Liver (tissue), 9 donors: ENCODE data around the gene PDK2. TPM values are rescaled to one million over a fixed set of nuclear protein-coding genes. Genes with fewer than 3 reads are reported as not detected.

Source experiments
- DNase-seq: peaks from one replicate; pipeline ENCODE4 v3.0.0-alpha.2; 2017; ENCODE audit warnings: low spot score
- H3K27ac ChIP-seq, 2 donors: one replicate each; pipeline ENCODE4 v1.7.0; 2013; ENCODE audit warnings: inconsistent platforms in 2 of 2, low read length in 2 of 2, control low read depth in 1 of 2, low read depth in 1 of 2, mild to moderate bottlenecking in 1 of 2
- H3K27me3 ChIP-seq, 4 donors: one replicate each; pipeline versions ENCODE4 v1.6.1 to v1.7.0; 2013; ENCODE audit warnings: low read length in 3 of 4, inconsistent platforms in 1 of 4, mild to moderate bottlenecking in 1 of 4, moderate library complexity in 1 of 4; ENCODE audit not compliant: control insufficient read depth in 4 of 4, insufficient read depth in 4 of 4
- H3K36me3 ChIP-seq, 4 donors: one replicate each; pipeline versions ENCODE4 v1.6.1 to v1.7.0; 2013; ENCODE audit warnings: low read length in 3 of 4, mild to moderate bottlenecking in 3 of 4, low read depth in 1 of 4, moderate library complexity in 1 of 4; ENCODE audit not compliant: control insufficient read depth in 4 of 4, insufficient read depth in 3 of 4
- H3K4me1 ChIP-seq, 4 donors: one replicate each; pipeline versions ENCODE4 v1.6.1 to v1.7.0; 2013; ENCODE audit warnings: low read length in 3 of 4, mild to moderate bottlenecking in 3 of 4, moderate library complexity in 1 of 4; ENCODE audit not compliant: control insufficient read depth in 4 of 4, insufficient read depth in 4 of 4
- H3K4me3 ChIP-seq, 3 donors: one replicate each; pipeline versions ENCODE4 v1.6.1 to v1.7.0; 2013; ENCODE audit warnings: low read length in 3 of 3, control low read depth in 1 of 3, low read depth in 1 of 3, mild to moderate bottlenecking in 1 of 3
- H3K9ac ChIP-seq, 2 donors: one replicate each; pipeline ENCODE4 v1.7.0; 2013; ENCODE audit warnings: low read length in 2 of 2, mild to moderate bottlenecking in 2 of 2, moderate library complexity in 2 of 2, control low read depth in 1 of 2, low read depth in 1 of 2
- H3K9me3 ChIP-seq, 4 donors: one replicate each; pipeline versions ENCODE4 v1.6.1 to v1.7.0; 2013; ENCODE audit warnings: low read length in 3 of 4; ENCODE audit not compliant: control insufficient read depth in 4 of 4
- ATF3 ChIP-seq: IDR thresholded peaks from 2 replicates; pipeline ENCODE4 v1.6.1; 2016; ENCODE audit warnings: antibody characterized with exemption
- EGR1 ChIP-seq, 2 donors: IDR thresholded peaks; 2 replicates each; pipeline ENCODE4 v1.6.1; 2016 to 2018; ENCODE audit warnings: antibody characterized with exemption in 2 of 2, low read depth in 2 of 2
- FOXA1 ChIP-seq: IDR thresholded peaks from 2 replicates; pipeline ENCODE4 v1.6.1; 2016; ENCODE audit warnings: antibody characterized with exemption
- GABPA ChIP-seq, 2 donors: IDR thresholded peaks in 1 of 2; conservative IDR thresholded peaks in 1 of 2; 2 replicates each; pipeline ENCODE4 v1.6.1; 2016; ENCODE audit warnings: antibody characterized with exemption in 2 of 2, mild to moderate bottlenecking in 1 of 2, moderate library complexity in 1 of 2
- HNF4G ChIP-seq: IDR thresholded peaks from 2 replicates; pipeline ENCODE4 v1.6.1; 2016; ENCODE audit warnings: antibody characterized with exemption
- JUND ChIP-seq, 2 donors: IDR thresholded peaks; 2 replicates each; pipeline ENCODE4 v1.6.1; 2016; ENCODE audit warnings: antibody characterized with exemption in 2 of 2
- MAX ChIP-seq: IDR thresholded peaks from 2 replicates; pipeline ENCODE4 v1.6.1; 2016; ENCODE audit warnings: antibody characterized with exemption
- NR2F2 ChIP-seq: IDR thresholded peaks from 2 replicates; pipeline ENCODE4 v1.6.1; 2016; ENCODE audit warnings: antibody characterized with exemption
- RAD21 ChIP-seq, 2 donors: IDR thresholded peaks; 2 replicates each; pipeline ENCODE4 v1.6.1; 2016; ENCODE audit warnings: antibody characterized with exemption in 2 of 2, mild to moderate bottlenecking in 2 of 2
- RXRA ChIP-seq, 2 donors: IDR thresholded peaks; 2 replicates each; pipeline ENCODE4 v1.6.1; 2017 to 2018; ENCODE audit warnings: antibody characterized with exemption in 2 of 2, mild to moderate bottlenecking in 1 of 2
- SP1 ChIP-seq: IDR thresholded peaks from 2 replicates; pipeline ENCODE4 v1.6.1; 2018; ENCODE audit warnings: antibody characterized with exemption, mild to moderate bottlenecking
- TAF1 ChIP-seq: conservative IDR thresholded peaks from 2 replicates; pipeline ENCODE4 v1.6.1; 2016; ENCODE audit warnings: antibody characterized with exemption, mild to moderate bottlenecking
- YY1 ChIP-seq: IDR thresholded peaks from 2 replicates; pipeline ENCODE4 v1.6.1; 2016; ENCODE audit warnings: antibody characterized with exemption, mild to moderate bottlenecking
- WGBS: extraction: QIAGEN DNeasy Blood & Tissue Kit; methylation state at CpG from one replicate; pipeline ENCODE4 v1.1.7; 2013; 5-methylcytosine and 5-hydroxymethylcytosine counted together
- polyA plus RNA-seq, 2 donors: library from polyadenylated mRNA; stranded (reverse) in 1 of 2; unstranded in 1 of 2; fragments of 200-250 nt in 1 of 2; fragments of >200 nt in 1 of 2; fragmentation: Nextera tagmentation in 1 of 2; extraction: Ambion mirVana in 1 of 2; gene quantifications; one replicate each; pipeline versions ENCODE4 v1.2.1 to v1.2.3, GENCODE V29; 2013 to 2015
- total RNA-seq, 2 donors: library from RNA; depleted of rRNA; stranded (reverse); fragments of >200 nt; gene quantifications; one replicate each; pipeline ENCODE4 v1.2.3, GENCODE V29; 2014
- TF ChIP-seq, protein P1 (sequence below): fragments of 150-350 bp; IDR thresholded peaks from 2 replicates; pipeline ENCODE4 v1.5.1; 2017; ENCODE audit warnings: improper control_type of control experiment, low read depth, low read length; ENCODE audit not compliant: missing input control
- donor health status: healthy.
- donor health status: healthy.
- donor health status: healthy.
- donor health status: healthy.
- donor health status: healthy.

Gene PDK2
- total and polyA plus RNA-seq, 4 donors = 8.6 to 36.6 (median 28.5) TPM

DNA sequence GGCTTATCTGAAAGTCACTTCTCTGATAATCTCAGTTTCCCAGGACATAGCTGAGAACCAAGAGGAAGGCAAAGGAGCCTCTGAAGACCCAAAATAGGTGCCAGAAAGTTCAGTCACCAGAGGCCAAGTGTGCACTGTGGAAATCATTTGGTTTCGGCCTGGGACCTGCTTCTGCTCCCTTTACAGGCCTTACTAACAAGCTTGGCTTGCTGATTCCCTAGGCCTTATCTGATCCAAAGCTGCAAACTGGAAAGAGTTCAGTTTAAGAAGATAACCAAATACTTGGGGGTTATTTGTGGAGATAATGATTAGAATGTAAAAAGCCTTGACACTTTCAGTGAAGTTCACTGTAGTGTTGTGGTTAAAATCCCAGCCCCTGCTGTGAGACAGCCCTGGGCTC lies 22.2 kb upstream of the PDK2 start (continued):
- no peak for TF ChIP-seq RXRA (IDR thresholded peaks at IDR 0.05)
- TF ChIP-seq YY1 = no peak
- no peak for TF ChIP-seq TAF1
- no peak for TF ChIP-seq NR2F2
- no peak for TF ChIP-seq EGR1 (IDR thresholded peaks at IDR 0.05; ENCODE audit: low read depth in 2 of 2)
- no peak for TF ChIP-seq GABPA (IDR thresholded peaks at IDR 0.05 in 1 of 2, conservative IDR thresholded peaks at IDR 0.05 in 1 of 2)
- TF ChIP-seq HNF4G = no peak
- no peak for TF ChIP-seq RAD21 (IDR thresholded peaks at IDR 0.05)
- TF ChIP-seq, protein P1, sequence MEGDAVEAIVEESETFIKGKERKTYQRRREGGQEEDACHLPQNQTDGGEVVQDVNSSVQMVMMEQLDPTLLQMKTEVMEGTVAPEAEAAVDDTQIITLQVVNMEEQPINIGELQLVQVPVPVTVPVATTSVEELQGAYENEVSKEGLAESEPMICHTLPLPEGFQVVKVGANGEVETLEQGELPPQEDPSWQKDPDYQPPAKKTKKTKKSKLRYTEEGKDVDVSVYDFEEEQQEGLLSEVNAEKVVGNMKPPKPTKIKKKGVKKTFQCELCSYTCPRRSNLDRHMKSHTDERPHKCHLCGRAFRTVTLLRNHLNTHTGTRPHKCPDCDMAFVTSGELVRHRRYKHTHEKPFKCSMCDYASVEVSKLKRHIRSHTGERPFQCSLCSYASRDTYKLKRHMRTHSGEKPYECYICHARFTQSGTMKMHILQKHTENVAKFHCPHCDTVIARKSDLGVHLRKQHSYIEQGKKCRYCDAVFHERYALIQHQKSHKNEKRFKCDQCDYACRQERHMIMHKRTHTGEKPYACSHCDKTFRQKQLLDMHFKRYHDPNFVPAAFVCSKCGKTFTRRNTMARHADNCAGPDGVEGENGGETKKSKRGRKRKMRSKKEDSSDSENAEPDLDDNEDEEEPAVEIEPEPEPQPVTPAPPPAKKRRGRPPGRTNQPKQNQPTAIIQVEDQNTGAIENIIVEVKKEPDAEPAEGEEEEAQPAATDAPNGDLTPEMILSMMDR = no peak
- TF ChIP-seq SP1 = no peak

DNA sequence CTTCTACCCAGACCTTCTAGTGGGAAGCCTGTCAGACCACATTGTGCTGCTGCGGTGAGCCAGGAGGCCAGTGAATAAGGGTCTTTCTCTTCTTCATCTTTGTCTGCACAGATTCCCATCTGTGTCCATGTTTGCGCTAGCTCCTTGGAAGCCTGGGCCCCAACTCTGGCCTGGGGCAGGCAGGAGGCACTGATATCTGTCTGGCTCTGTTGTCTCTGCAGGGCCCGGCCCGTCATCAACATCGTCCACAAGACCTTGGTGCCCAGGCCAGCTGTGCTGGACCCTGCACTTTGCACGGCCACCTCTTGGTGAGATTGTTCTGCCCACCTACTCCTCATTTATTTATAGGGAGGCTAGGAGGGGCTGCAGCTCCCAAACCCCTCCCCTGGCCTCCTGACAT lies 20.9 kb upstream of the PDK2 start:
- no peaks in the 10 kb centered on the region for H3K27me3 ChIP-seq

GRCh38 chr17:50075446-50076032 lies 19.6 kb upstream of the PDK2 start:
- Histone ChIP-seq H3K27ac (no peak overlapping the region), H3K36me3 (no peaks in the 10 kb centered on the region)
- DNase-seq = no peak

More for the DNA sequence above, 20.9 kb upstream of the PDK2 start:
- Histone ChIP-seq H3K4me1 (no peaks in the 10 kb centered on the region), H3K9ac (no peak overlapping the region), H3K4me3 (no peak overlapping the region), H3K9me3 (no peaks in the 10 kb centered on the region), H3K36me3 (no peaks in the 10 kb centered on the region), H3K27ac (no peak overlapping the region)
- DNase-seq = no peak
- TF ChIP-seq NR2F2 (no peak), YY1 (no peak), MAX (no peak), ATF3 (no peak), RXRA (IDR thresholded peaks at IDR 0.05) (no peak), TAF1 (no peak), JUND (IDR thresholded peaks at IDR 0.05) (no peak), SP1 (no peak), HNF4G (no peak), FOXA1 (no peak)
- WGBS = 94% methylated on average over 6 of the region's 6 CpGs

More at GRCh38 chr17:50075446-50076032, 19.6 kb upstream of the PDK2 start:
- Histone ChIP-seq H3K9me3 (no peaks in the 10 kb centered on the region), H3K4me3 (no peak overlapping the region), H3K4me1 (no peaks in the 10 kb centered on the region), H3K27me3 (no peaks in the 10 kb centered on the region), H3K9ac (no peak overlapping the region)
- TF ChIP-seq, protein P1 = no peak
- no peak for TF ChIP-seq GABPA (IDR thresholded peaks at IDR 0.05 in 1 of 2, conservative IDR thresholded peaks at IDR 0.05 in 1 of 2)
- no peak for TF ChIP-seq YY1
- TF ChIP-seq MAX = no peak
- WGBS = 94% methylated on average over 16 of the region's 16 CpGs
